Bone marrow (tissue), 2 donors: ENCODE data around the gene RSPH9.

Experiments
- DNase-seq, 2 donors: peaks; one replicate each; lab custom pipeline; 2025; lab: John Stamatoyannopoulos, UW

RSPH9 gene

DNA sequence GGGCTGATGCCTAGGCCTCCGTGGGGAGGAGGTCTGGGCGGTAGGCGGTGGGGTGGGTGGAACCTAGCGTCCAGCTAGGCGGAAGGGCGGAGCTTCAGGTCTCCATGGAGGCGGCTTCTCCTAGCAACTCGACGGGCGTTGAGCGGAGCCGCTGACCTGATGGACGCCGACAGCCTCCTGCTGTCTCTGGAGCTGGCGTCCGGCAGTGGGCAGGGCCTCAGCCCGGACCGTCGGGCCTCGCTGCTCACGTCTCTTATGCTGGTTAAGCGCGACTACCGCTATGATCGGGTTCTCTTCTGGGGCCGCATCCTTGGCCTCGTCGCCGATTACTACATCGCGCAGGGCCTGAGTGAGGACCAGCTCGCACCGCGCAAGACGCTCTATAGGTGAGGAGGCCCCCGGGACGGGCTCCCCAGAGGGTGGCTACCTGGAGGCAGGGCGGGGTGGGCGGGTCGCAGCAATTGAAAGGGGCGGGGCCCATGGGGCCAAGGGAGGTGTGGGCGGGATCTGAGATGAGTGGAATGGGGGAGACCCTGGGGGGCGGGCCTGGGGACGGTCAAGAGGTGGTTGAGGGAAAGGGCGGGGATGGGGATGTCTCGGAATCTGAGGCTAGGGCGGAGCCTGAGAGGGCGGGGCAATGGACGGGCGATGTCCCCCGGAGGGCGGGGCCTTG is at the start of gene RSPH9:
RSPH9 (plus strand) TSS at position 97 of the 673 bp plus-strand sequence; CDS start at position 160, 63 bp downstream.
- peak in 1 of 2 donors; percentile 11 for DNase-seq

GRCh38 chr6:43600595-43600994 is 44.2 kb upstream of the RSPH9 start:
- no peak for DNase-seq

GRCh38 chr6:43604174-43604573 is 40.7 kb upstream of the RSPH9 start:
- no peak for DNase-seq

DNA sequence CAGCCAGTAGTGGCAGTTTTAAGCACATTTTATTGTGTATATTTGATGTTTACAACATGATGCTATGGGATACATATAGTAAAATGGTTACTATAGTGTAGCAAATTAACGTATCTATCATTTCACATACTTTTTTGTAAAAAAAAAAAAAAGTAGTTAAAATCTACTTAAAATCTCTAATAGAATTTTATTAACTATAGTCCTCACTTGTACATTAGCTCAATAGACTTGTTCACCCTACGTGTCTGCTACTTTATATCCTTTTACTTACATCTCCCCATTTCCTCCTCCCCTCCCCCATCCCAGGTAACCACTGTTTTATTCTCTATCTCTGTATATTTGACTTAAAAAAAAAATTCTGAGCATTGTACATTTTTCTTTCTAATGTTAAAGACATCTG is 38.8 kb upstream of the RSPH9 start:
- DNase-seq, result no peak

- DNase-seq, result peak; percentile 10 to 47
These were observed 36.5 kb upstream of the RSPH9 start for GRCh38 chr6:43608310-43608763.

DNA sequence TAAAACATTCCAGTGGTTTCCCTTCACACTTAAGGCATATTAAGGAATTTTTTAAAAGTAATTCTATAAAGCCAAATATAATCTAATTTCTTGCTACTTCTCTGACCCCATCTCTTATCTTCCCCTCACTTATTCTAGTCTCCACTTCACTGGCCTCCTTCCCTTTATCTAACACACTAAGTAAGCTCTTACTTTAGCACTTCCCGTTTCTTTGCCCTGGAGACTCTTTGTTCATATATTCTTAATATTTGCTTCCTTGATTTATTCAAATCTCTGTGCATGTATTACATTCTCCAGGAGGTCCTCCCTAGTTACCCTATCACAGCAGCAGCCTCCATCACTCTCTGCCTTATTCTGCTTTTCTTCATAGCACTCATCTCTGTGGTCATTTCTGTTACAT is 36.0 kb upstream of the RSPH9 start:
- DNase-seq, result no peak

GRCh38 chr6:43609402-43609801 is 35.4 kb upstream of the RSPH9 start:
- no peak for DNase-seq

DNA sequence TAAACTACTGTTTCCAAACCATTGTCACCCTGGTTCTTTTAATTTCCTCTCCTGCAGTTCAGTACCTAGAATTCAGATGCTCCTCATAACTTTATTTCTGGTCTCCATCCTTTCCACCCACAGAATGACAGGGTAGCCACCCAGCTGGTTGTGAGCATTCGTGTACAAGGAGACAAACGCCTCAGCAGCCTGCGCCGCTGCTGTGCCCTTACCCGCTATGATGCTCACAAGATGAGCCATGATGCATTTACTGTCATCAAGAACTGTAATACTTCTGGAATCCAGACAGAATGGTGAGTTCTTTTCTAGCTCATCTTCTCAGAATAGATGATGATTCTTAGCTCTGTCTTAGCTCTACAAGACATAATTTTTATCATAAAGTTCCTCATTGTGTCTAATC is 34.4 kb upstream of the RSPH9 start:
- no peak for DNase-seq

DNA sequence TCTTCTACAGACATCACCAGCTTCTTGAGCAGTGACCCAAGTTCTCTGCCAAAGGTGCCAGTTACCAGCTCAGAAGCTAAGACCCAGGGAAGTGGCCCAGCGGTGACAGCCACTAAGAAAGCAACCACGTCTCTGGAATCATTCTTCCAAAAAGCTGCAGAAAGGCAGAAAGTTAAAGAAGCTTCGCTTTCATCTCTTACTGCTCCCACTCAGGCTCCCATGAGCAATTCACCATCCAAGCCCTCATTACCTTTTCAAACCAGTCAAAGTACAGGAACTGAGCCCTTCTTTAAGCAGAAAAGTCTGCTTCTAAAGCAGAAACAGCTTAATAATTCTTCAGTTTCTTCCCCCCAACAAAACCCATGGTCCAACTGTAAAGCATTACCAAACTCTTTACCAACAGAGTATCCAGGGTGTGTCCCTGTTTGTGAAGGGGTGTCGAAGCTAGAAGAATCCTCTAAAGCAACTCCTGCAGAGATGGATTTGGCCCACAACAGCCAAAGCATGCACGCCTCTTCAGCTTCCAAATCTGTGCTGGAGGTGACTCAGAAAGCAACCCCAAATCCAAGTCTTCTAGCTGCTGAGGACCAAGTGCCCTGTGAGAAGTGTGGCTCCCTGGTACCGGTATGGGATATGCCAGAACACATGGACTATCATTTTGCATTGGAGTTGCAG is 31.0 kb upstream of the RSPH9 start:
- DNase-seq, result no peak

- no peak for DNase-seq
These were observed 30.5 kb upstream of the RSPH9 start for GRCh38 chr6:43614396-43614730.

DNA sequence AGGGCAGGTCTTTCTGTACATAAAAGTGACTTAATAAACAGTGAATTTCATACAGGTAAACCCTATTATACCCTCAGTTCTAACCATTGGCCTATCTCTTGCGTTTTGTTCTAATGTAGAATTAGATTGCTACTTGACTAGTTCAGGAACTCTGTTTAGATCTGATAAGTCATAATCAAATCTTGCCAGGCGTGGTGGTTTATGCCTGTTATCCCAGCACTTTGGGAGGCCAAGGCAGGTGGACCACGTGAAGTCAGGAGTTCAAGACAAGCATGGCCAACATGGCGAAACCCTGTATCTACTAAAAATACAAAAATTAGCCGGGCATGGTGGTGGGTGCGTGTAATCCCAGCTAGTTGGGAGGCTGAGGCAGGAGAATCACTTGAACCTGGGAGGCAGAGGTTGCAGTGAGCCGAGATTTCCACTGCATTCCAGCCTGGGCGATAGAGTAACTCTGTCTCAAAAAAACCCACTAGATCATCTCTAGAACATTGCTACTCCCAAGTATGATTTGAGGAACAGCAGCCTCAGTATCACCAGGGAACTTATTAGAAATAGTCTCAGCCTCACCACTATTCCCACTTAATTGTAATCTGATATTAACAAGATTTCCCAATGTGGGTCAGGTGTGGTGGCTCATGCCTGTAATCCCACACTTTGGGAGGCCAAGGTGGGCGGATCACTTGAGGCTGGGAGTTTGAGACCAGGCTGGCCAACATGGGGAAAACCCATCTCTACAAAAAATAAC is 27.9 kb upstream of the RSPH9 start:
- DNase-seq, result no peak

- no peak for DNase-seq
These were observed 23.6 kb upstream of the RSPH9 start for GRCh38 chr6:43621078-43621835.

DNA sequence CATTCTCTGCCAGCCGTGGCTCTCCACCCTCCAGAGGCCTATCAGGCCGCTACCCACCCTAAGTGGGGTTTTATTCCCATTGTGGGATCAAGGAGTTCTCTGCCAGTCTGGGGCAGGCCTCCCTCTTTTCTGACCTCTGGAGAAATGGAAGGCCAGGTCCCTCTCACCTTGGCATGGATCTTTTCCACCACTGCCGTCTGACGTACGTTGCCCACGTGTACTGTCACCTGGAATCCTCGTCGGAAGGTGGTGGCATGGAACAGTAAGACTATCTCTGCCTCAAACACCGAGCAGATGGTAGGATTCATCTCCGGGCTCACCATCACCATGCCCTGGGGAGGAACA is 23.0 kb upstream of the RSPH9 start:
- DNase-seq, result no peak

GRCh38 chr6:43622541-43622940 is 22.3 kb upstream of the RSPH9 start:
- DNase-seq, result no peak

DNA sequence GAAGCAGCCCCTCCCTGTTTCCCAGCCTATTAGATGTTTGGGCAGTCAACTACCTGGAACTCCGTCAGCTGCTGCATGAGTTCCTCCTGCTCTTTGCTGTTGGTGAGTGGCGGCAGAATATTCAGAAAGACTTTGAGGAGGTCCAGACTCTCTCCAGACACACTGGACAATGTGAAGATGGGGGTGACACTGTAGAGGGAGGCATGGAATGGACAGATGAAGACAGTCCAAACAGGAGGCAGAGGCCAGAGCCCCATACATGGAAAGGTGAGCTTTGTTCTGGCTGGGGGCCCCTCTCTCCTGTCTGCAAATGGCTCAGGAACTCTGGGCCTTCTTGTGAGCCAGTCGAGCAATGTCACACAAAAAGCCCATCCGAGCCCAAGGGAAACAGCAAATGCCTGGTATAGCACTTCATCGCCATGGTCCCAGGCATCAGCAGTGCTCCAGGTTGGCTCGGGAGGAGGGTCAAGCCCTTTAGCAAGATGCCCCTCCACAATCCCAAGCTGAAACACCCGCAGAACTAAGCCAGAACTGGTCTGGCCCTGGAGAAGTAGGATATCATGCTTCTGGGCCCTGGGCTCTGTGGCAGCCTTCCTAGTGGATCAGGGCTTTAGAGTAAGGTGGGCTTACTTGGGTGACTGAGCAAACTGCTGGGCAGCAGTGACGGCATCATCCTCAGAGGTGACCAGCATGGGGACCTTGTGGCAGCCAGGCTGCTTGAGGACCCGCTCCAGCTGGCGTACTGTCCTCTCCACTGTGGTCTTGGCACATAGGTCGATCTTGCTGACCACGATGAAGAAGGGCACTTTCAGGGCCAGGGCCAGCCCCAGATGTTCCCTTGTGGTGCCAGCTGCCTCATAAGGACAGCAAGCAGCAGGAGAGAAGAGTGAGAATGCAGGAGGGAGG is 20.7 kb upstream of the RSPH9 start:
- DNase-seq, result no peak

- no peak for DNase-seq
These were observed 20.0 kb upstream of the RSPH9 start for GRCh38 chr6:43624786-43625288.

DNA sequence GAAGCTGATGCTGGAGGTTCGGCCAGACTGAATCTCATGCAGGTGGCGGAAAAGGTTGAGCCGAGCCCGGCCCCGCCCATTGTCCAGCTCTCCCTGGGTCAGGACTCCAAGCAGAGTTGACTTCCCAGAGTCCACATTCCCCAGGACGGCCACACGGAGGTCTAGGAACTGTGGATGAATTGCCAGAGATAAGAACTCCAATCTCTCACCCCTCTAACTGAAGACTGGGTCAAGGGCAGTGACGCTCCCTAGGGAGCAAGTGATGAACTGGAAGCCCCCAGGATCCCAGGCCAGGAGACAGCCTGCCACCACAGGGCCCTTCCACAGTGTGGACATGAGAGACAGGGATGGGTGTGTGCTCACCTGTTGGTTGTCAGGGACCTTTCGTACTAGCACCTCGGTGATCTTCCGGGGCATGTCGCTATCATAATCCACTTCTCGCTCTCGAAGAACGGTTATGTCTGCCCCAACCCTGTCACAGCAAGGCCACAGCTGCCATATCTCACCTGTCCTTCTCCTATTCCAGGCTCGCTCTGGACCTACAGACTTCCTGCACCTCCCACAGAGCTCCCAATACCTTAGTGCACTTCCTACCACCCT is 19.3 kb upstream of the RSPH9 start:
- DNase-seq, result no peak

GRCh38 chr6:43627008-43627825 is 17.6 kb upstream of the RSPH9 start:
- peak in 1 of 2 donors; percentile 58 for DNase-seq

DNA sequence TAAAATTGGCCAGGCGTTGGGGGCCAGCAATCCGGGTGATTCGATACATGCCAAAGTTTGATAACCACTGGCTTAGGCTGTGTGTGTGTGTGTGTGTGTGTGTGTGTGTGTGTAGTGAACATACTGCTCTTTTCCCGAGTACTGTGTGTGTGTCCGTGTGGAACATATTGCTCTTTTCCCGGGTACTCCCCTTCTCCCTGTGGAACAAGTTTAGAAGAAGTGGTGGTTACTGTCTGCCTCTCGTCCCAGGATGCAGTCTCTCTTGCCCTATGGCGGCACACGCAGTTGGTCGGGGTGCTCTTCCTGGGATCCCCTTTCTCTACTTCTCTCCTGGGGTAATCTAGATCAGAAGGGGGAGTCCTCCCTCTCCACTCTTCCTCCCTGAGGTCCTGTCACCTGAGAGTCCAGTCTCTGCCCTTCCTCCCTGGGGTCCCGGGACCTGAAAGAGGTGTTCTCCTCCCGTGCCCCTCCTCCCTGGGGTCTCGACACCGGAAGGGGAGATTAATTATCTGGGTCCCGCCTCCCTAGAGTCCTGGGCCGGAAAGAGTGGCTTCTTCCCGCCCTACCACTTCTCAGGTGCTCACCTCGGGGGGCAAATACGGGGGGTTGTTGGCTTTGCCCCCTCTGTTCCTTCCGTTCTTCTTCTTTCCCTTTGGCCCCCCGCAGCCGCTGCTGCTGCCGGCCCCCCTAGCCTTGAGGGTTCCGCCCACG is 16.3 kb upstream of the RSPH9 start:
- peak; percentile 11 to 57 for DNase-seq
